IMR-90 (cell line): ENCODE results near the gene F10. TPM values are rescaled to one million over a fixed set of nuclear protein-coding genes. Genes with fewer than 3 reads are reported as not detected.

Experiments
- polyA plus RNA-seq, 3 experiments: library from polyadenylated mRNA; depleted of rRNA; stranded (reverse); fragments of >200 nt; gene quantifications; 2 replicates each; pipeline ENCODE4 v1.2.3, GENCODE V29; 2012; ENCODE audit warnings: low replicate concordance in 1 of 3
- total RNA-seq: library from RNA; depleted of rRNA; stranded (reverse); fragments of >200 nt; gene quantifications from 2 replicates; pipeline ENCODE4 v1.2.3, GENCODE V29; 2012
- TF ChIP-seq, protein P1 (sequence below): conservative IDR thresholded peaks from 2 replicates; pipeline ENCODE4 v1.5.1; 2012; ENCODE audit warnings: mild to moderate bottlenecking, low read depth, low read length, improper control_type of control experiment

The F10 gene
- total and polyA plus RNA-seq, 2 of the 4 experiments (the other 2 are of a cell fraction) = 9.1 to 19.5 TPM

DNA sequence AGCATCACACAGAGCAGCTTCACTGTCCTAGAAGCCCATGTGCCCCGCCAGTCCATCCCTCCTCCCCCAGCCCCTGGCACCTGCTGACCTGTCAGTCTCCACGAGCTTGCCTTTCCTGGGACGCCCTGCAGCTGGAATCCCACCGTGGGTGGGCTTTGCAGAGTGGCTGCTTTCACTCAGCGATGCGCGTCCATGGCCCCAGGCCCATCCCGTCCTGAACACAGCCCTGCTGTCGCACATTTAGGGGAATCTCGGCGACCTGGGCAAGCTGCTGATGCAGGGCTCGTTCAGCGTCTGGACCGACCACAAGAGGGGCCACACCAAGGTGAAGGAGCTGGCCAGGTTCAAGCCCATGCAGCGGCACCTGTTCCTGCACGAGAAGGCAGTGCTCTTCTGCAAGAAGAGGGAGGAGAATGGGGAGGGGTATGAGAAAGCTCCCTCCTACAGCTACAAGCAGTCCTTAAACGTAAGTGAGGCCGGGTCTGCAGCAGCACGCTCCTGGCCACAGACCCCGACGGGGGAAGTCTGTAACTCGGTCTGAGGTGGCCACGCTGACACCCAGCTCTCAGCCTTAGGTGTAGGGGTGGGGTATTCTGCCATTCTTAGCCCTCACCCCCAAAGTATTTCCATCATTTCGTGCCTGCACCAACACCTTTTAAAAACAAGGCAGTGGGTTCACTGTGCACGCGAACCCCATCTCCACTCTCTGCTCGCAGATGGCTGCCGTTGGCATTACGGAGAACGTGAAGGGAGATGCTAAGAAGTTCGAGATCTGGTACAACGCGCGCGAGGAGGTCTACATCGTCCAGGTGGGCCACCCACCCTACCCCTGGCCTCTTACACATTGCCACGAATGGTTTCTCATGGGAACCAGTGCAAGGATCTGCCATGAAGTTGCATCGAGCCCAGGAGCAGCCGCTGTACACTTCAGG is 35.3 kb upstream of the F10 start (continued):
- TF ChIP-seq, protein P1, sequence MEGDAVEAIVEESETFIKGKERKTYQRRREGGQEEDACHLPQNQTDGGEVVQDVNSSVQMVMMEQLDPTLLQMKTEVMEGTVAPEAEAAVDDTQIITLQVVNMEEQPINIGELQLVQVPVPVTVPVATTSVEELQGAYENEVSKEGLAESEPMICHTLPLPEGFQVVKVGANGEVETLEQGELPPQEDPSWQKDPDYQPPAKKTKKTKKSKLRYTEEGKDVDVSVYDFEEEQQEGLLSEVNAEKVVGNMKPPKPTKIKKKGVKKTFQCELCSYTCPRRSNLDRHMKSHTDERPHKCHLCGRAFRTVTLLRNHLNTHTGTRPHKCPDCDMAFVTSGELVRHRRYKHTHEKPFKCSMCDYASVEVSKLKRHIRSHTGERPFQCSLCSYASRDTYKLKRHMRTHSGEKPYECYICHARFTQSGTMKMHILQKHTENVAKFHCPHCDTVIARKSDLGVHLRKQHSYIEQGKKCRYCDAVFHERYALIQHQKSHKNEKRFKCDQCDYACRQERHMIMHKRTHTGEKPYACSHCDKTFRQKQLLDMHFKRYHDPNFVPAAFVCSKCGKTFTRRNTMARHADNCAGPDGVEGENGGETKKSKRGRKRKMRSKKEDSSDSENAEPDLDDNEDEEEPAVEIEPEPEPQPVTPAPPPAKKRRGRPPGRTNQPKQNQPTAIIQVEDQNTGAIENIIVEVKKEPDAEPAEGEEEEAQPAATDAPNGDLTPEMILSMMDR = no peak
